Measurements from ENCODE around the gene ETV4.

Gene ETV4

GRCh38 chr17:43540821-43541674, 5.1 kb downstream of the ETV4 start:
- Histone ChIP-seq H3K9ac (ENCODE audit: low read length) (no peak overlapping the region), H3K9me2 (ENCODE audit: low read depth, low read length) (no peaks in the 10 kb centered on the region), H3K27ac (ENCODE audit: low read depth, low read length, poor library complexity, severe bottlenecking) (no peak overlapping the region), H3K4me2 (ENCODE audit: low read length) (no peak overlapping the region), H2AFZ (ENCODE audit: low read length) (no peak overlapping the region), H3K79me2 (ENCODE audit: insufficient read depth, low read length) (no peaks in the 10 kb centered on the region), H3K27me3 (ENCODE audit: insufficient read depth, low read length) (peaks cover 8% of the 10 kb centered on the region; the same call in 1 of the 2 replicates), H4K20me1 (ENCODE audit: insufficient read depth, low read length) (no peaks in the 10 kb centered on the region), H3K9me3 (ENCODE audit: low read length) (no peaks in the 10 kb centered on the region), H3K4me1 (ENCODE audit: insufficient read depth, low read length, severe bottlenecking) (peaks cover 6% of the 10 kb centered on the region), H3K4me3 (ENCODE audit: low read depth, low read length, poor library complexity, severe bottlenecking) (no peak overlapping the region), H3K36me3 (ENCODE audit: insufficient read depth, low read length) (no peaks in the 10 kb centered on the region), H3F3A (ENCODE audit: insufficient read depth, low read length) (no peaks in the 10 kb centered on the region)
- no peak for TF ChIP-seq CTCF (IDR thresholded peaks at IDR 0.05; ENCODE audit: low read length)
- no peak for TF ChIP-seq EZH2 (IDR thresholded peaks at IDR 0.05; ENCODE audit: borderline replicate concordance, low read length)

GRCh38 chr17:43536236-43536992, 9.7 kb downstream of the ETV4 start:
- no peaks in the 10 kb centered on the region for H4K20me1 ChIP-seq (ENCODE audit: insufficient read depth, low read length)
- no peak overlapping the region for H3K9ac ChIP-seq (ENCODE audit: low read length)
- TF ChIP-seq CTCF (IDR thresholded peaks at IDR 0.05; ENCODE audit: low read length) (no peak), EZH2 (IDR thresholded peaks at IDR 0.05; ENCODE audit: borderline replicate concordance, low read length) (no peak)
- H3K4me2 ChIP-seq (ENCODE audit: low read length): no peak overlapping the region
- no peaks in the 10 kb centered on the region for H3K79me2 ChIP-seq (ENCODE audit: insufficient read depth, low read length)
- no peaks in the 10 kb centered on the region for H3K9me2 ChIP-seq (ENCODE audit: low read depth, low read length)
- H3K27me3 ChIP-seq (ENCODE audit: insufficient read depth, low read length): no peaks in the 10 kb centered on the region
- H3K9me3 ChIP-seq (ENCODE audit: low read length): no peaks in the 10 kb centered on the region
- H3K4me1 ChIP-seq (ENCODE audit: insufficient read depth, low read length, severe bottlenecking): no peaks in the 10 kb centered on the region
- H3K27ac ChIP-seq (ENCODE audit: low read depth, low read length, poor library complexity, severe bottlenecking): no peak overlapping the region
- H3K4me3 ChIP-seq (ENCODE audit: low read depth, low read length, poor library complexity, severe bottlenecking): no peak overlapping the region
- H2AFZ ChIP-seq (ENCODE audit: low read length): no peak overlapping the region
- H3K36me3 ChIP-seq (ENCODE audit: insufficient read depth, low read length): no peaks in the 10 kb centered on the region
- H3F3A ChIP-seq (ENCODE audit: insufficient read depth, low read length): no peaks in the 10 kb centered on the region

- Histone ChIP-seq H3K9me3 (ENCODE audit: low read length) (no peaks in the 10 kb centered on the region), H3K4me3 (ENCODE audit: low read depth, low read length, poor library complexity, severe bottlenecking) (no peak overlapping the region), H3F3A (ENCODE audit: insufficient read depth, low read length) (no peaks in the 10 kb centered on the region), H2AFZ (ENCODE audit: low read length) (no peak overlapping the region), H3K27me3 (ENCODE audit: insufficient read depth, low read length) (no peaks in the 10 kb centered on the region), H3K36me3 (ENCODE audit: insufficient read depth, low read length) (no peaks in the 10 kb centered on the region), H3K4me2 (ENCODE audit: low read length) (no peak overlapping the region), H3K27ac (ENCODE audit: low read depth, low read length, poor library complexity, severe bottlenecking) (no peak overlapping the region), H3K9me2 (ENCODE audit: low read depth, low read length) (no peaks in the 10 kb centered on the region), H4K20me1 (ENCODE audit: insufficient read depth, low read length) (no peaks in the 10 kb centered on the region), H3K4me1 (ENCODE audit: insufficient read depth, low read length, severe bottlenecking) (no peaks in the 10 kb centered on the region), H3K9ac (ENCODE audit: low read length) (no peak overlapping the region), H3K79me2 (ENCODE audit: insufficient read depth, low read length) (no peaks in the 10 kb centered on the region)
- TF ChIP-seq CTCF (IDR thresholded peaks at IDR 0.05; ENCODE audit: low read length): no peak
- no peak for TF ChIP-seq EZH2 (IDR thresholded peaks at IDR 0.05; ENCODE audit: borderline replicate concordance, low read length)
These were observed 11.2 kb downstream of the ETV4 start for GRCh38 chr17:43534909-43535308.

All from OCI-LY1 (cell line).